Rectal smooth muscle tissue (tissue), 1 donor: Measurements from ENCODE around the gene TUBA8.
"Not testable (repeated sequence)": the region's sequence is repeated elsewhere in the genome, so short reads cannot be mapped to it uniquely, and the experiment has no call there.

Source experiments
- H3K27ac ChIP-seq: one replicate; pipeline ENCODE4 v1.7.0; 2013; ENCODE audit warnings: low read depth, low read length, inconsistent platforms
- H3K27me3 ChIP-seq: one replicate; pipeline ENCODE4 v1.7.0; 2013; ENCODE audit warnings: low read length; ENCODE audit not compliant: control insufficient read depth, insufficient read depth
- H3K36me3 ChIP-seq: one replicate; pipeline ENCODE4 v1.7.0; 2013; ENCODE audit warnings: low read length; ENCODE audit not compliant: control insufficient read depth, insufficient read depth
- H3K4me1 ChIP-seq: one replicate; pipeline ENCODE4 v1.7.0; 2013; ENCODE audit warnings: low read length; ENCODE audit not compliant: control insufficient read depth, insufficient read depth
- H3K4me3 ChIP-seq: one replicate; pipeline ENCODE4 v1.7.0; 2013; ENCODE audit warnings: low read length
- H3K9ac ChIP-seq: one replicate; pipeline ENCODE4 v1.7.0; 2013; ENCODE audit warnings: low read length

Gene TUBA8

DNA sequence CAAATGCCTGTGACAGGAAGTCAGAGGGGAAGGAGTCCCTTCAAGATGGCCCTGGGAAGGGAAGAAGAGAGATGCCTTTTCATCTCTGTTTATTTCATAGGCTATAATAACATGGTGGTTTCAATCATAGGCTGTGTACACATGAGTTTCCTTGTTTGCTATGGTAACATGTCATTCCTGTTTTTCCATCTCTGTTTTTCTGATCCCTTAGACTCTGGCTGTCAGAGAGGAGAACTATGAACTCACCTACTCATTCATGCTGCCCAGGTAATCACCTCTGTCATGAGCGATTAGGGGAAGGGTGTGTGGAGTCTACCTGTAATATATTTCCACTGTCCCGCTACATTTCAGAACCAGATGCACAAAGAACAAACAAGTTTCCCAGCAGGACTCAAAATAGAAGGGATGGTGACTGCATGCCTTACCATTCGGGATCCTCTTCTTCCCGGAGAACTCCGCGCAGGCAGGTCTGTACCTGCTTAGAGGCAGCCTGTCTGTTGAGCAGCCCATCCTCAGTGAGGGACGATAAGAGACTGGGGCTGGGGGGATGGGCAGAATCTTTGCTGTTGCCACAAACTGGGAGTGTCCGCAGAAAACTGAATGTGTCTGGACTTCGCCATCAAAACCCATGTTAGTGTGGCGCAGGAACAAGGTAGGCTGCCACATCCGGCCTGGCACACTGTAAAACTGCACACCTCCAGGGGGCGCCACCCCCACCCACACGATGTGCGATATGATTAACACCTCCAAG lies 39.9 kb upstream of the TUBA8 start:
- no peak overlapping the region for H3K27ac ChIP-seq
- no peaks in the 10 kb centered on the region for H3K27me3 ChIP-seq
- H3K4me1 ChIP-seq, result peaks cover 29% of the 10 kb centered on the region
- no peak overlapping the region for H3K4me3 ChIP-seq
- no peaks in the 10 kb centered on the region for H3K36me3 ChIP-seq
- no peak overlapping the region for H3K9ac ChIP-seq

- not testable (repeated sequence) for H3K27ac ChIP-seq, H3K9ac ChIP-seq, H3K36me3 ChIP-seq, H3K4me3 ChIP-seq, H3K27me3 ChIP-seq
- H3K4me1 ChIP-seq, result peaks cover 29% of the 10 kb centered on the region
Observed at GRCh38 chr22:18071307-18071967, 39.2 kb upstream of the TUBA8 start.

DNA sequence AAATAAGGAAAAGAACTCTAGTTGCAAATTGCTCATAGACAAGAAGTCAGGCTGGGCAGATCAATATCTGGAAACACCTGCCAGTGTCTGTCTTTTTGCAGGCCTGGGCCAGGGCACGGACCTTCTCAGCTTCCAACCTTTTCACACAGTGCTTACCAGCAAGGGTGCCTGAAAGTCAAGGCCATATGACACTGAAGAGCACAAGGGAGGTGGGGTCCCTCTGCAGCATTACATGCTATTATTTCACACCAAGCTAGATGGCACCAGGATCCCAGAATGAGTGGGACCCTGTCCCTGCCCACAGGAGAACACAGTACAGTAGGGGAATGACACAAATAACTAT lies 38.7 kb upstream of the TUBA8 start:
- Histone ChIP-seq H3K4me3 (no peak overlapping the region), H3K4me1 (peaks cover 31% of the 10 kb centered on the region), H3K9ac (no peak overlapping the region), H3K27me3 (no peaks in the 10 kb centered on the region), H3K36me3 (no peaks in the 10 kb centered on the region), H3K27ac (no peak overlapping the region)

- Histone ChIP-seq H3K27ac (no peak overlapping the region), H3K4me1 (peaks cover 24% of the 10 kb centered on the region), H3K9ac (no peak overlapping the region)
Observed at GRCh38 chr22:18073467-18073866, 37.1 kb upstream of the TUBA8 start.

GRCh38 chr22:18073927-18074326 lies 36.7 kb upstream of the TUBA8 start:
- not testable (repeated sequence) for H3K36me3 ChIP-seq, H3K27ac ChIP-seq, H3K4me3 ChIP-seq, H3K9ac ChIP-seq, H3K27me3 ChIP-seq
- H3K4me1 ChIP-seq, result peaks cover 22% of the 10 kb centered on the region

More at GRCh38 chr22:18073467-18073866, 37.1 kb upstream of the TUBA8 start:
- Histone ChIP-seq H3K27me3 (no peaks in the 10 kb centered on the region), H3K4me3 (no peak overlapping the region), H3K36me3 (no peaks in the 10 kb centered on the region)

- Histone ChIP-seq H3K4me1 (peaks cover 25% of the 10 kb centered on the region), H3K36me3 (peaks cover 3% of the 10 kb centered on the region), H3K9ac (peak overlapping the region; percentile 52), H3K4me3 (no peak overlapping the region), H3K27me3 (no peaks in the 10 kb centered on the region), H3K27ac (peak overlapping the region; percentile 72)
Observed at GRCh38 chr22:18075101-18075719, 35.4 kb upstream of the TUBA8 start.

DNA sequence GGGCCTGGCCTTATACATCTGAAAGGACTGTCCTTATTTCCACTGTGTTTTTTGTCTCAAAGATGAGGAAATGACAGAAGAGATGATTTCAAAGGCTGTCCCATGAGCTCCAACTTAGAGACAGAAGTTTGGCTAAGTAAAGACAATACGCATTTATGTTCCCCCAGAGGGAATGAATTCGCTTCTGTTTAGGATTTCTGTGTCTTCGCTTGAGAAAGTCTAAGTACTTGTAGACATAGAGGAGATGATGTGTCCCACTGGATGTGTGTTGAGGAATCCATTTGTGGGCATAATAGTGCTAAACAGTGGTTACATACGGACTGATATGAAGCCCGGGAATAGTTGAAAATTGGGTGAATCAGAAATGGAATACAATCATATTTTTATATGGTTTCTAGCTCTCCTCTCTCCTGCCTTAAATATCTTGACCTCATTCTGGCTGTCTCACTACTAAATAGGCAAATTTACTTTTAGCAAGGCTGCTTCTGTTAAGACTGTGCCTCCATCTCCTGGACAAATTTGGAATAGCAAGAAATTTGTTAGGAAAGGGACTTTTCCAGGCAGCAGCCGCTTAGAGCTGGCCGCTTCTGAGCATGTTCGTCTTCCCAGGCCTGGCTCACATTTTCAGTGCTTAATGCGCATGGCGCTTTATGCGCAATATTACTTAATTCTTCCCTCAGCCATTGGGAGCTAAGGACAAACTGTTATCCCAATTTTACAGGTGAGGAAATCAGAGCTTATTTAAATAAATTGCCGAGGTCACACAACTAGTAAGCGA lies 34.7 kb upstream of the TUBA8 start:
- Histone ChIP-seq H3K9ac (no peak overlapping the region), H3K27ac (peak overlapping the region; percentile 72), H3K4me1 (peaks cover 25% of the 10 kb centered on the region), H3K36me3 (peaks cover 3% of the 10 kb centered on the region), H3K4me3 (no peak overlapping the region), H3K27me3 (no peaks in the 10 kb centered on the region)

GRCh38 chr22:18077087-18077638 lies 33.4 kb upstream of the TUBA8 start:
- Histone ChIP-seq H3K4me3 (peak overlapping the region; percentile 73), H3K36me3 (peaks cover 3% of the 10 kb centered on the region), H3K9ac (peak overlapping the region; percentile 28), H3K27me3 (no peaks in the 10 kb centered on the region), H3K4me1 (peaks cover 25% of the 10 kb centered on the region), H3K27ac (peak overlapping the region; percentile 72)

GRCh38 chr22:18077639-18078328 lies 32.8 kb upstream of the TUBA8 start, which contains the start of gene PEX26:
PEX26 (plus strand) TSS chr22:18077990; CDS start chr22:18078377, 387 bp downstream.
- H3K27ac ChIP-seq, result peak within 1 kb of the TSS; percentile 72
- no peaks in the 10 kb centered on the region for H3K27me3 ChIP-seq
- H3K4me1 ChIP-seq, result peaks cover 25% of the 10 kb centered on the region
- H3K36me3 ChIP-seq, result peaks cover 3% of the 10 kb centered on the region
- peak within 1 kb of the TSS; percentile 80 for H3K4me3 ChIP-seq
- H3K9ac ChIP-seq, result peak within 1 kb of the TSS; percentile 50

DNA sequence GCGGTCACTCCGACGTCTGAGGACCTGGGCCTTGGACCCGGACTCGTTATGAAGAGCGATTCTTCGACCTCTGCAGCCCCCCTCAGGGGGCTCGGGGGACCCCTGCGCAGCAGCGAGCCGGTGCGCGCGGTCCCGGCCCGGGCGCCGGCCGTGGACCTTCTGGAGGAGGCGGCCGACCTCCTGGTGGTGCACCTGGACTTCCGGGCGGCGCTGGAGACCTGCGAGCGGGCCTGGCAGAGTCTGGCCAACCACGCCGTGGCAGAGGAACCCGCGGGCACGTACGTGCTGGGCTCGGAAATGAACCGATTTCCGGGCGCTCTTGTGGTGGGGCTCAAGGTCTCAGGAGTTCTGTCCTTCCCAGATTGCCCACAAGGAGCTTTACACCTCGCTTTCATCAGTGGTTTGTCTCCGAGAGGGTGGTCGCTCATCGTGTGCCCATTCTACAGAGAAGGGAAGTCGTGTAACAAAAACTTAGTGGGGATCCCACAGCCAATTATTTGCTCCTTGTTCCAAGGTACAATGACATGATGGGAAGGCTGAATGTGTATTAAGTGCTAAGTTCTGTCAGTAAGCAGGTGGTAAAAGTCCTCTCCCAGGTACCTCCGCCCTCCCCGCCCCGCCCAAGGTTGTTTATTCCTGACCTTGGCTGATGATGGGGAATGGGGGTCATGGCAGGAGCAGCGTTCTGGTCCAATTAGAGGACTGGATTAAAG lies 32.1 kb upstream of the TUBA8 start:
- no peaks in the 10 kb centered on the region for H3K27me3 ChIP-seq
- peak overlapping the region; percentile 50 for H3K9ac ChIP-seq
- peaks cover 6% of the 10 kb centered on the region for H3K36me3 ChIP-seq
- H3K4me1 ChIP-seq, result peaks cover 25% of the 10 kb centered on the region
- H3K4me3 ChIP-seq, result peak overlapping the region; percentile 80
- H3K27ac ChIP-seq, result peak overlapping the region; percentile 28

- Histone ChIP-seq H3K4me3 (no peak overlapping the region), H3K27ac (no peak overlapping the region), H3K9ac (no peak overlapping the region), H3K36me3 (peaks cover 12% of the 10 kb centered on the region), H3K4me1 (peaks cover 25% of the 10 kb centered on the region), H3K27me3 (no peaks in the 10 kb centered on the region)
Observed at GRCh38 chr22:18079706-18080233, 30.8 kb upstream of the TUBA8 start.
